ENCODE data around the gene TTLL5. TPM values are rescaled to one million over a fixed set of nuclear protein-coding genes. Genes with fewer than 3 reads are reported as not detected.

The TTLL5 gene
- total RNA-seq, 3 donors from 2014 or later (not counting 1 experiment from before 2014, with no cell fraction given): 27.1 to 34.3 (median 32.5) TPM

GRCh38 chr14:75661499-75661814 lies 411 bp downstream of the TTLL5 start:
- H3K36me3 Mint-ChIP-seq: no peaks in the 10 kb centered on the region
- H3K27me3 Mint-ChIP-seq (ENCODE audit: low read depth in 2 of 2): no peaks in the 10 kb centered on the region
- H3K4me3 Mint-ChIP-seq: peak overlapping the region; percentile 91
- H3K9me3 Mint-ChIP-seq: no peaks in the 10 kb centered on the region
- no peak for ATAC-seq
- no peaks in the 10 kb centered on the region for H3K9me3 ChIP-seq (ENCODE audit: control insufficient read depth, insufficient read depth, low read length)
- no peak for DNase-seq
- 1% methylated on average over 18 of the region's 18 CpGs for WGBS (ENCODE audit: insufficient coverage)
- H3K4me1 Mint-ChIP-seq: peaks cover 20 to 24% of the 10 kb centered on the region in 2 donors
- TF ChIP-seq CTCF (IDR thresholded peaks at IDR 0.05): no peak
- intact Hi-C loops (cut with micrococcal nuclease): loop anchor here (2.0 to 5.0 kb wide), 2 partner anchors 323 to 949 kb away; partner anchors contain the start of genes AREL1, FCF1 and IFT43
- peaks cover 3% of the 10 kb centered on the region for H3K36me3 ChIP-seq (ENCODE audit: control insufficient read depth, insufficient read depth, low read length)
- H3K27me3 ChIP-seq (ENCODE audit: control insufficient read depth, insufficient read depth, low read length): no peaks in the 10 kb centered on the region
- H3K27ac ChIP-seq (ENCODE audit: low read length): peak overlapping the region; percentile 90
- peaks cover 10% of the 10 kb centered on the region for H3K4me1 ChIP-seq (ENCODE audit: control insufficient read depth, insufficient read depth, low read length)
- peak overlapping the region; percentile 91 for H3K4me3 ChIP-seq (ENCODE audit: low read length)
- peak overlapping the region; percentile 91 to 95 for H3K27ac Mint-ChIP-seq

- Histone ChIP-seq H3K9me3 (ENCODE audit: control insufficient read depth, insufficient read depth, low read length) (no peaks in the 10 kb centered on the region), H3K4me3 (ENCODE audit: low read length) (no peak overlapping the region), H3K4me1 (ENCODE audit: control insufficient read depth, insufficient read depth, low read length) (peaks cover 10% of the 10 kb centered on the region), H3K27ac (ENCODE audit: low read length) (no peak overlapping the region), H3K36me3 (ENCODE audit: control insufficient read depth, insufficient read depth, low read length) (no peaks in the 10 kb centered on the region), H3K27me3 (ENCODE audit: control insufficient read depth, insufficient read depth, low read length) (no peaks in the 10 kb centered on the region)
- 98% methylated on average over 3 of the region's 3 CpGs for WGBS (ENCODE audit: insufficient coverage)
- Mint-ChIP-seq H3K4me3 (peak overlapping the region; percentile 55), H3K27ac (no peak overlapping the region), H3K36me3 (no peaks in the 10 kb centered on the region), H3K9me3 (no peaks in the 10 kb centered on the region), H3K4me1 (peaks cover 20 to 24% of the 10 kb centered on the region in 2 donors), H3K27me3 (ENCODE audit: low read depth in 2 of 2) (no peaks in the 10 kb centered on the region)
- intact Hi-C loops (cut with micrococcal nuclease): loop anchor here (5.0 kb wide), 1 partner anchor 951 kb away; the partner anchor contains the start of genes AREL1 and FCF1
- ATAC-seq (no peak), DNase-seq (no peak)
- no peak for TF ChIP-seq CTCF (IDR thresholded peaks at IDR 0.05)
These were observed 1.9 kb downstream of the TTLL5 start for GRCh38 chr14:75662966-75663365.

- Histone ChIP-seq H3K4me1 (ENCODE audit: control insufficient read depth, insufficient read depth, low read length) (no peaks in the 10 kb centered on the region), H3K9me3 (ENCODE audit: control insufficient read depth, insufficient read depth, low read length) (no peaks in the 10 kb centered on the region), H3K27me3 (ENCODE audit: control insufficient read depth, insufficient read depth, low read length) (no peaks in the 10 kb centered on the region), H3K27ac (ENCODE audit: low read length) (no peak overlapping the region), H3K36me3 (ENCODE audit: control insufficient read depth, insufficient read depth, low read length) (peaks cover 8% of the 10 kb centered on the region), H3K4me3 (ENCODE audit: low read length) (no peak overlapping the region)
- H3K27ac Mint-ChIP-seq: no peak overlapping the region
- H3K36me3 Mint-ChIP-seq: no peaks in the 10 kb centered on the region
- TF ChIP-seq CTCF (IDR thresholded peaks at IDR 0.05): no peak
- WGBS (ENCODE audit: insufficient coverage): 94% methylated on average over 2 of the region's 2 CpGs
- H3K4me1 Mint-ChIP-seq: no peaks in the 10 kb centered on the region
- intact Hi-C loops (cut with micrococcal nuclease): no loop called here
- no peak overlapping the region for H3K4me3 Mint-ChIP-seq
- ATAC-seq (no peak), DNase-seq (no peak)
- H3K27me3 Mint-ChIP-seq (ENCODE audit: low read depth in 2 of 2): no peaks in the 10 kb centered on the region
- H3K9me3 Mint-ChIP-seq: no peaks in the 10 kb centered on the region
These were observed 6.2 kb downstream of the TTLL5 start for GRCh38 chr14:75667099-75667765.

Data from natural killer cell (primary cell).